Activated T-cell treated with anti-CD3 and anti-CD28 coated beads for 48 hours (primary cell): ENCODE results near the gene CPA2.
A peak's percentile ranks its signal among the peaks of the same experiment; 100 is the strongest.
"Not testable (repeated sequence)": the region's sequence is repeated elsewhere in the genome, so short reads cannot be mapped to it uniquely, and the experiment has no call there.

Experiments
- DNase-seq: peaks from one replicate; pipeline ENCODE4 v3.0.0-alpha.2; 2020; ENCODE audit warnings: low read depth

The CPA2 gene

GRCh38 chr7:130266258-130266960 is at the start of gene CPA2:
CPA2 (plus strand) TSS chr7:130266863; CDS start chr7:130266882, 19 bp downstream.
- no peak for DNase-seq

- DNase-seq = no peak
Measured at GRCh38 chr7:130218806-130219620, 47.6 kb upstream of the CPA2 start.

GRCh38 chr7:130219871-130220270 is 46.8 kb upstream of the CPA2 start:
- DNase-seq = no peak

- DNase-seq = no peak
Measured at GRCh38 chr7:130221746-130222145, 44.9 kb upstream of the CPA2 start.

- no peak for DNase-seq
Measured at GRCh38 chr7:130223646-130224045, 43.0 kb upstream of the CPA2 start.

- DNase-seq = no peak
Measured at GRCh38 chr7:130224210-130224609, 42.5 kb upstream of the CPA2 start.

- DNase-seq = not testable (repeated sequence)
Measured at GRCh38 chr7:130224923-130225322, 41.7 kb upstream of the CPA2 start.

GRCh38 chr7:130226333-130226732 is 40.3 kb upstream of the CPA2 start:
- no peak for DNase-seq

GRCh38 chr7:130227883-130228575 is 38.6 kb upstream of the CPA2 start:
- DNase-seq = no peak

GRCh38 chr7:130228840-130229502 is 37.7 kb upstream of the CPA2 start:
- DNase-seq = no peak

- not testable (repeated sequence) for DNase-seq
Measured at GRCh38 chr7:130229981-130230380, 36.7 kb upstream of the CPA2 start.

- no peak for DNase-seq
Measured at GRCh38 chr7:130231792-130232191, 34.9 kb upstream of the CPA2 start.

- no peak for DNase-seq
Measured at GRCh38 chr7:130232209-130232608, 34.5 kb upstream of the CPA2 start.

GRCh38 chr7:130234078-130234477 is 32.6 kb upstream of the CPA2 start:
- DNase-seq = no peak

GRCh38 chr7:130236361-130236760 is 30.3 kb upstream of the CPA2 start:
- DNase-seq = not testable (repeated sequence)

- DNase-seq = no peak
Measured at GRCh38 chr7:130240240-130240639, 26.4 kb upstream of the CPA2 start.

GRCh38 chr7:130242198-130243014 is 24.3 kb upstream of the CPA2 start:
- peak; percentile 54 for DNase-seq

GRCh38 chr7:130243486-130243885 is 23.2 kb upstream of the CPA2 start:
- DNase-seq = not testable (repeated sequence)

- DNase-seq = not testable (repeated sequence)
Measured at GRCh38 chr7:130246491-130246890, 20.2 kb upstream of the CPA2 start.

GRCh38 chr7:130248842-130249241 is 17.8 kb upstream of the CPA2 start:
- DNase-seq = not testable (repeated sequence)

GRCh38 chr7:130249626-130250025 is 17.0 kb upstream of the CPA2 start:
- not testable (repeated sequence) for DNase-seq
